ENCODE data around the gene HACE1. TPM values are rescaled to one million over a fixed set of nuclear protein-coding genes. Genes with fewer than 3 reads are reported as not detected.
A peak's percentile ranks its signal among the peaks of the same experiment; 100 is the strongest.

The HACE1 gene
- total RNA-seq, 1 experiment from 2014 or later, result 5.5 TPM

- intact Hi-C loops (cut with micrococcal nuclease), result no loop called here
- no peak for TF ChIP-seq CTCF (IDR thresholded peaks at IDR 0.05; ENCODE audit: unreplicated experiment)
- Mint-ChIP-seq H3K36me3 (ENCODE audit: insufficient read depth, unreplicated experiment) (no peaks in the 10 kb centered on the region), H3K4me1 (ENCODE audit: insufficient read depth, unreplicated experiment) (no peaks in the 10 kb centered on the region), H3K27ac (ENCODE audit: low read depth, unreplicated experiment) (no peak overlapping the region), H3K9me3 (ENCODE audit: unreplicated experiment) (peaks cover under 1% of the 10 kb centered on the region), H3K4me3 (ENCODE audit: unreplicated experiment) (no peak overlapping the region), H3K27me3 (ENCODE audit: insufficient read depth, unreplicated experiment) (no peaks in the 10 kb centered on the region)
- CTCF ChIA-PET, result interaction anchor here (1.6 kb wide), 1 partner anchor 13 kb away, joined by 3 read pairs; no protein-coding TSS in a partner anchor
- DNase-seq (ENCODE audit: unreplicated experiment), result no peak
- no TSS peak for BruUV-seq (replicated peaks)
- POLR2A ChIA-PET, result no interaction called here
Measured at GRCh38 chr6:104684911-104685415, 174.8 kb downstream of the HACE1 start.

GRCh38 chr6:104683809-104684208, 175.9 kb downstream of the HACE1 start:
- no peak for TF ChIP-seq CTCF (IDR thresholded peaks at IDR 0.05; ENCODE audit: unreplicated experiment)
- Mint-ChIP-seq H3K27ac (ENCODE audit: low read depth, unreplicated experiment) (no peak overlapping the region), H3K36me3 (ENCODE audit: insufficient read depth, unreplicated experiment) (no peaks in the 10 kb centered on the region), H3K9me3 (ENCODE audit: unreplicated experiment) (no peaks in the 10 kb centered on the region), H3K4me3 (ENCODE audit: unreplicated experiment) (no peak overlapping the region), H3K27me3 (ENCODE audit: insufficient read depth, unreplicated experiment) (no peaks in the 10 kb centered on the region), H3K4me1 (ENCODE audit: insufficient read depth, unreplicated experiment) (no peaks in the 10 kb centered on the region)
- intact Hi-C loops (cut with micrococcal nuclease), result no loop called here
- ChIA-PET POLR2A (no interaction called here), CTCF (interaction anchor here (0.6 to 1.6 kb wide), 5 partner anchors 12 to 820 kb away, joined by 3 to 4 read pairs (median 3); no protein-coding TSS in a partner anchor)
- no TSS peak for BruUV-seq (replicated peaks)
- DNase-seq (ENCODE audit: unreplicated experiment), result no peak

- TF ChIP-seq CTCF (IDR thresholded peaks at IDR 0.05; ENCODE audit: unreplicated experiment), result peak; percentile 50
- Mint-ChIP-seq H3K4me3 (ENCODE audit: unreplicated experiment) (no peak overlapping the region), H3K4me1 (ENCODE audit: insufficient read depth, unreplicated experiment) (no peaks in the 10 kb centered on the region), H3K36me3 (ENCODE audit: insufficient read depth, unreplicated experiment) (no peaks in the 10 kb centered on the region), H3K9me3 (ENCODE audit: unreplicated experiment) (no peaks in the 10 kb centered on the region), H3K27ac (ENCODE audit: low read depth, unreplicated experiment) (peak overlapping the region; percentile 57), H3K27me3 (ENCODE audit: insufficient read depth, unreplicated experiment) (no peaks in the 10 kb centered on the region)
- intact Hi-C loops (cut with micrococcal nuclease), result no loop called here
- CTCF ChIA-PET, result interaction anchor here (0.6 to 1.6 kb wide), 6 partner anchors 12 to 820 kb away, joined by 3 to 4 read pairs (median 4); no protein-coding TSS in a partner anchor
- BruUV-seq (replicated peaks), result no TSS peak
- peak; percentile 33 for DNase-seq (ENCODE audit: unreplicated experiment)
- POLR2A ChIA-PET, result no interaction called here
Measured at GRCh38 chr6:104682722-104683643, 176.7 kb downstream of the HACE1 start.

GRCh38 chr6:104680539-104680938, 179.2 kb downstream of the HACE1 start:
- no peak overlapping the region for H3K4me3 Mint-ChIP-seq (ENCODE audit: unreplicated experiment)
- intact Hi-C loops (cut with micrococcal nuclease), result no loop called here
- BruUV-seq (replicated peaks), result no TSS peak
- CTCF ChIA-PET, result no interaction called here
- no peak for DNase-seq (ENCODE audit: unreplicated experiment)
- TF ChIP-seq CTCF (IDR thresholded peaks at IDR 0.05; ENCODE audit: unreplicated experiment), result no peak
- H3K27me3 Mint-ChIP-seq (ENCODE audit: insufficient read depth, unreplicated experiment), result no peaks in the 10 kb centered on the region
- no peaks in the 10 kb centered on the region for H3K9me3 Mint-ChIP-seq (ENCODE audit: unreplicated experiment)
- no peaks in the 10 kb centered on the region for H3K36me3 Mint-ChIP-seq (ENCODE audit: insufficient read depth, unreplicated experiment)
- POLR2A ChIA-PET, result no interaction called here
- no peaks in the 10 kb centered on the region for H3K4me1 Mint-ChIP-seq (ENCODE audit: insufficient read depth, unreplicated experiment)
- H3K27ac Mint-ChIP-seq (ENCODE audit: low read depth, unreplicated experiment), result no peak overlapping the region
